Measurements from ENCODE around the gene BCL11A. TPM values are rescaled to one million over a fixed set of nuclear protein-coding genes. Genes with fewer than 3 reads are reported as not detected.

The BCL11A gene
- total RNA-seq, 5 donors from 2014 or later (not counting 1 experiment from before 2014, with no cell fraction given): 3.6 to 11.9 (median 5.6) TPM

DNA sequence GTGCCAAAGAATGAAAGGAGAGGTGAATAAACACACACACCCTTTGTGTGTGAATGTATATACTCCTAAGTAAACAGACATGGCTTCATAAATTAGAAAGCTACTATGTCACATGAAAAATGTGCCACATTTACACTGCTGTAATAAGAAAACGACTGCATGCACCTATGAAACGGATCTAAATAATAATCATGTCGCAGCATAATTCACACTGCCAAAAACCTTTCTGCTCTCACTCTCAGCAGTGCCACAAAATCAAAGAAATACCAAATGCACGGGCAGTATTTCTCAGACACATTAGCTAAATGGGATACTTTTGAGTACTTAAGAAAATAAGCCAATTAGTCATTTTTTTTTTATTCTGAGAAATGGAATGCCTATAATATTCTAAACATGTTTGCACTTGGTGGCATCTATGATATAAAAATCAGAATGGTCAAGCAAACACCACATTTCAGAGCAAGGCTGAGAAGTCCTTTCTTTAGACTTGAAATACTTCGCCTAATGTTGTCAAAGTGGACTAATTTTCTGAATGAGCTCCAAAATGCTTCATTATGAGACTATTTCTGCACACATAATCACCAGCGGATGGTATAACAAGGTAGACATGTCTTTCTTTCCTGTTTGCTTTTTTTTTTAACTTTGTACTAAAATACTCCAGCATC is 6.6 kb downstream of the BCL11A start:
- no peaks in the 10 kb centered on the region for H3K9me3 ChIP-seq

DNA sequence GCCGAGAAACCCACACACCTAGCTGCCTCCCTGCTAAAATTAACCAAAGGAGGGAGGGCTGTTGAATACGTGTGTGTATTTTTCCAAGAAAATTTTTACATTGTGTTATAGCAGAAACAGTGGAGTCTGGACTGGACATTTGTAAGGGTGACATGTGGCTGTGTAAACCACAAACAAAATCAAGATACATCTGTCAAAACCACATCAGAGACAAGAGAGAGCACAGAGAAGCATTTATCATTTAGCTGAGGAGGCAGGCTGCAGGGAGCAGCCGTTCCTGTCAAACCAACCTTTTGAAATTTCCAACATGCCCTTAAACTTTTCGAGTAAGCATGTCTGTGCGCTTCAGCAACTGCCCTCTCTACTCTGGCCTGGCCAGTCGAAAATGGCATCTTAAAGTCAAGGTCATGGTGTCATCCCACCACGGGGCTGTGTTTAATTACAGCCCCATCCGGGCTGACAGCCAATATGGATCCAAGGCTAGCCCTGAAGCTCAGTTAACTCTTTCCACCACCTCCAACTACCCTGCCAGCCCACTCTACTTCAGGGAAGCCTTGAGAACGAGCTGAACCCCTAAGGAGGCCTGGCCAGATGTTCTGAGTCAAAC is 8.4 kb downstream of the BCL11A start:
- Mint-ChIP-seq H3K4me1 (peaks cover 13 to 22% (median 14%) of the 10 kb centered on the region in 3 donors), H3K27ac (no peak overlapping the region), H3K36me3 (no peaks in the 10 kb centered on the region), H3K4me3 (no peak overlapping the region), H3K27me3 (peaks cover 45 to 64% of the 10 kb centered on the region in 2 donors), H3K9me3 (no peaks in the 10 kb centered on the region)
- Histone ChIP-seq H3K9me3 (no peaks in the 10 kb centered on the region), H3K27me3 (replicated peaks in 1 of 2; ENCODE audit: control insufficient read depth in 2 of 2, extremely low read depth in 1 of 2, insufficient read depth in 2 of 2, low read length in 1 of 2) (peaks cover 0 to 26% of the 10 kb centered on the region in 2 experiments), H3K27ac (ENCODE audit: low read length) (no peak overlapping the region), H3K4me1 (ENCODE audit: control insufficient read depth in 1 of 2, extremely low read depth in 1 of 2, insufficient read depth in 2 of 2, low read length in 2 of 2) (peaks cover 16 to 57% of the 10 kb centered on the region in 2 experiments), H3K36me3 (ENCODE audit: control insufficient read depth in 2 of 2, extremely low read depth in 1 of 2, insufficient read depth in 1 of 2, low read length in 1 of 2) (no peaks in the 10 kb centered on the region), H3K4me3 (ENCODE audit: control insufficient read depth in 1 of 2, extremely low read depth in 1 of 2, low read length in 1 of 2) (no peak overlapping the region)
- WGBS (ENCODE audit: insufficient coverage): 15% methylated on average over 7 of the region's 9 CpGs
- no peak for ATAC-seq (replicated peaks in 1 of 4)
- CTCF ChIA-PET: interaction anchor here in 1 of 2 donors (0.6 to 1.4 kb wide), 3 partner anchors 17 to 30 kb away, joined by 3 read pairs; no protein-coding TSS in a partner anchor
- no peak for DNase-seq
- POLR2A ChIA-PET: no interaction called here

More for the DNA sequence above, 6.6 kb downstream of the BCL11A start:
- Histone ChIP-seq H3K27me3 (replicated peaks in 1 of 2; ENCODE audit: control insufficient read depth in 2 of 2, extremely low read depth in 1 of 2, insufficient read depth in 2 of 2, low read length in 1 of 2) (peaks cover 0 to 41% of the 10 kb centered on the region in 2 experiments), H3K4me3 (ENCODE audit: control insufficient read depth in 1 of 2, extremely low read depth in 1 of 2, low read length in 1 of 2) (no peak overlapping the region), H3K36me3 (ENCODE audit: control insufficient read depth in 2 of 2, extremely low read depth in 1 of 2, insufficient read depth in 1 of 2, low read length in 1 of 2) (no peaks in the 10 kb centered on the region), H3K27ac (ENCODE audit: low read length) (no peak overlapping the region), H3K4me1 (ENCODE audit: control insufficient read depth in 1 of 2, extremely low read depth in 1 of 2, insufficient read depth in 2 of 2, low read length in 2 of 2) (peaks cover 33 to 52% of the 10 kb centered on the region in 2 experiments)
- Mint-ChIP-seq H3K36me3 (no peaks in the 10 kb centered on the region), H3K27me3 (peaks cover 50 to 73% of the 10 kb centered on the region in 2 donors), H3K4me3 (no peak overlapping the region), H3K9me3 (no peaks in the 10 kb centered on the region), H3K27ac (peak overlapping the region in 1 of 2 donors; percentile 4), H3K4me1 (peaks cover 23 to 27% (median 25%) of the 10 kb centered on the region in 3 donors)
- POLR2A ChIA-PET: interaction anchor here in 1 of 2 donors (0.7 kb wide), 1 partner anchor 167 kb away, joined by 4 read pairs; no protein-coding TSS in a partner anchor
- CTCF ChIA-PET: interaction anchor here (0.5 to 0.7 kb wide), 3 partner anchors 16 to 1523 kb away, joined by 3 to 4 read pairs (median 3); no protein-coding TSS in a partner anchor
- no peak for ATAC-seq (replicated peaks in 1 of 4)
- DNase-seq: no peak
- 61% methylated on average over 2 of the region's 6 CpGs for WGBS (ENCODE audit: insufficient coverage)

DNA sequence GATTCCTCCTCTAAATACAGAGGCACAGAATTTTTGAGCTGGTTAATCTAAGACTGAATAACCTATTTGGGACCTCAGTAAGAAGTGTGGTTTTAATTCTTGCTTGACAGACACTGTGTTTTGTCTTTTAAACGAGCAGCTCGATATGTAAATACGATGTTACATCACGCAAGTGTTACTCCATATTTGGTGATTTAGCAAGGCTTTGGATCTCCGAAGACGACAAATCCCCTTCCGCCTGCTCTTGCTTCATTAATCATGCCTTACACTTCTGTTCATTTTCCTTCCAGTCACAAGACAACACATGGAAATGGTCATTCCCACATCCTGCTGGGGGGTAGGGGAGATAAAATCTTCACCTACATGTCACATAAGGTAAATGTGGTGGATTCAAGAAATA is 9.4 kb downstream of the BCL11A start:
- Histone ChIP-seq H3K9me3 (no peaks in the 10 kb centered on the region), H3K4me1 (ENCODE audit: control insufficient read depth in 1 of 2, extremely low read depth in 1 of 2, insufficient read depth in 2 of 2, low read length in 2 of 2) (peaks cover 6 to 60% of the 10 kb centered on the region in 2 experiments), H3K27ac (ENCODE audit: low read length) (no peak overlapping the region), H3K4me3 (ENCODE audit: control insufficient read depth in 1 of 2, extremely low read depth in 1 of 2, low read length in 1 of 2) (no peak overlapping the region), H3K27me3 (replicated peaks in 1 of 2; ENCODE audit: control insufficient read depth in 2 of 2, extremely low read depth in 1 of 2, insufficient read depth in 2 of 2, low read length in 1 of 2) (peaks cover 0 to 17% of the 10 kb centered on the region in 2 experiments), H3K36me3 (ENCODE audit: control insufficient read depth in 2 of 2, extremely low read depth in 1 of 2, insufficient read depth in 1 of 2, low read length in 1 of 2) (no peaks in the 10 kb centered on the region)
- no CpG with 5 or more reads among the region's 7 CpGs for WGBS (ENCODE audit: insufficient coverage)
- Mint-ChIP-seq H3K4me3 (no peak overlapping the region), H3K9me3 (no peaks in the 10 kb centered on the region), H3K36me3 (no peaks in the 10 kb centered on the region), H3K27me3 (peaks cover 42 to 60% of the 10 kb centered on the region in 2 donors), H3K4me1 (peaks cover 5 to 13% (median 7%) of the 10 kb centered on the region in 3 donors), H3K27ac (no peak overlapping the region)
- ATAC-seq (replicated peaks in 1 of 4) (no peak), DNase-seq (no peak)
- CTCF ChIA-PET: no interaction called here
- POLR2A ChIA-PET: no interaction called here

DNA sequence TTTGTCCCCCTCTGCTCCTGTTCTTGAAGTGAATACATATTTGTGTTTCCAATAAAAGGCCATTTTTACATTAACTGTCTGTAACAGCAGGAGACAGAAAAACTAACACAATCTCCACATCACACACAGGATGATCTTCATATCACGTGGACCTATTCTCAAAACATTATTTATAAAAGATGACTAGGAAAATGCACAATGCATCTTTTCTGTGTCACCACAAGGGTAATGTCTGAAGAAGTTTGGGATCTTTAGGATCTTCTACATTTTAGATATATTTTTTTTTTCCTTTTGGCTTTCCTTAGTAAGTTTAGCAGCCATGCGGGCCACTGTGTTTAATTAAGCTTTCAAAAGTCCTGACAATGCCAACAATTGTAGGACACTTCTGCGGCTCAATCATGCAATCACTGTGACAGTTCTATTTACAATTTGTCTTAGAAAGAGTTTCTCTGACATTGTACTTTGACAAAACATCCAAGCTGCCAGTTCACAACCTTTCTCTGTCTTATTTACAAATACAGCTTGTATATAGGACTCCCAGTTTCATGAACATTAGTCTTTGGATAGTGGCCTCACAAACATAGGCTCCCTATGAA is 12.3 kb downstream of the BCL11A start:
- ChIA-PET CTCF (no interaction called here), POLR2A (no interaction called here)
- Mint-ChIP-seq H3K36me3 (no peaks in the 10 kb centered on the region), H3K9me3 (no peaks in the 10 kb centered on the region), H3K27me3 (peaks cover 25 to 43% of the 10 kb centered on the region in 2 donors), H3K4me1 (peaks cover 0 to 10% (median under 1%) of the 10 kb centered on the region in 3 donors), H3K27ac (no peak overlapping the region), H3K4me3 (no peak overlapping the region)
- Histone ChIP-seq H3K27ac (ENCODE audit: low read length) (no peak overlapping the region), H3K4me3 (ENCODE audit: control insufficient read depth in 1 of 2, extremely low read depth in 1 of 2, low read length in 1 of 2) (no peak overlapping the region), H3K36me3 (ENCODE audit: control insufficient read depth in 2 of 2, extremely low read depth in 1 of 2, insufficient read depth in 1 of 2, low read length in 1 of 2) (no peaks in the 10 kb centered on the region), H3K4me1 (ENCODE audit: control insufficient read depth in 1 of 2, extremely low read depth in 1 of 2, insufficient read depth in 2 of 2, low read length in 2 of 2) (peaks cover 7 to 60% of the 10 kb centered on the region in 2 experiments), H3K9me3 (no peaks in the 10 kb centered on the region), H3K27me3 (replicated peaks in 1 of 2; ENCODE audit: control insufficient read depth in 2 of 2, extremely low read depth in 1 of 2, insufficient read depth in 2 of 2, low read length in 1 of 2) (peaks cover 0 to 21% of the 10 kb centered on the region in 2 experiments)
- DNase-seq: no peak
- WGBS (ENCODE audit: insufficient coverage): no CpG with 5 or more reads among the region's 3 CpGs
- ATAC-seq (replicated peaks in 1 of 4): no peak

DNA sequence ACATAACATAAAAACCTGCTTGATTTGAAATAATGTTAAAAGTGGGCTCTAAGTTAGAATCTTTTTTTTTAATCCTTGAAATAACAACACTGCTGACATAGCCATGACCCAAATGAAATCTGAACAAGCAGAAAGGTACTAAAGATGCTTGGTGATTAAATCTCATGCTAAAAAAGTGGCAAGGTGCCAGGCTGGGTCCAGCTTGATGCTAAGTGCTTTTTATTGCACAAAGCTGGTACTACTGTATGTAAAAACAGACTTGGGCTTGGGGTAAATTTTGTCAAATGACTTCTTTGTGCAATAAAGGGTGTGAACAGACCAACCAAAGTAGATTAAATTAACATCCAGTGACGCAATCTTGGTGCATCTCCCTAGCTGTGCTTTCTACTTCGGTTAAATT is 13.4 kb downstream of the BCL11A start:
- ATAC-seq (replicated peaks in 1 of 4): no peak
- no peak for DNase-seq
- POLR2A ChIA-PET: no interaction called here
- no peaks in the 10 kb centered on the region for H3K36me3 Mint-ChIP-seq
- no peak overlapping the region for H3K27ac ChIP-seq (ENCODE audit: low read length)
- peaks cover 0 to 13% of the 10 kb centered on the region in 2 experiments for H3K27me3 ChIP-seq (replicated peaks in 1 of 2; ENCODE audit: control insufficient read depth in 2 of 2, extremely low read depth in 1 of 2, insufficient read depth in 2 of 2, low read length in 1 of 2)
- no peaks in the 10 kb centered on the region for H3K9me3 ChIP-seq
- H3K4me1 ChIP-seq (ENCODE audit: control insufficient read depth in 1 of 2, extremely low read depth in 1 of 2, insufficient read depth in 2 of 2, low read length in 2 of 2): peaks cover 4 to 50% of the 10 kb centered on the region in 2 experiments
- no peaks in the 10 kb centered on the region for H3K9me3 Mint-ChIP-seq
- 100% methylated on average over 1 of the region's 2 CpGs for WGBS (ENCODE audit: insufficient coverage)
- peaks cover 0 to 13% (median 0%) of the 10 kb centered on the region in 3 donors for H3K4me1 Mint-ChIP-seq
- H3K27me3 Mint-ChIP-seq: peaks cover 26 to 40% of the 10 kb centered on the region in 2 donors
- CTCF ChIA-PET: interaction anchor here in 1 of 2 donors (0.6 kb wide), 1 partner anchor 10 kb away, joined by 4 read pairs; no protein-coding TSS in a partner anchor
- no peaks in the 10 kb centered on the region for H3K36me3 ChIP-seq (ENCODE audit: control insufficient read depth in 2 of 2, extremely low read depth in 1 of 2, insufficient read depth in 1 of 2, low read length in 1 of 2)
- no peak overlapping the region for H3K4me3 Mint-ChIP-seq
- H3K27ac Mint-ChIP-seq: no peak overlapping the region
- H3K4me3 ChIP-seq (ENCODE audit: control insufficient read depth in 1 of 2, extremely low read depth in 1 of 2, low read length in 1 of 2): no peak overlapping the region

DNA sequence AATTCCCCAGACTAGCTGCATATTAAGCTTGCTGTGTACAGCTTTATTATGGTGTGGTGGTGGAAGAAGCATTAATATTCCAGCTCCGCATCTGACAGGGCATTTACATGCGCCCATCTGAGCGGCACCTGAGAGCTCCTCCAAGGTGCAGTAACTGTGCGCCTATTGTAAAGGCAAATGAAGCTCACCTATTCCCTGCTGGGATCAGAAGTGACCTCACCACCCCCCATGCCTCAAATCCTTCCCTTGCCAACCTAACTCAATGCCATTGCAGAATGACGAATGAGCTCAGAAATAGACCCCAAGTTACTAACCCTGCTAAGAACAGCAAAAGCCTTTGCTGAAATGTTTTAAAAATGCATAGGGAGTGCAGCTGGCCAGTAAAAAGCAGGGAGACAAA is 14.3 kb downstream of the BCL11A start:
- H3K9me3 Mint-ChIP-seq: no peaks in the 10 kb centered on the region
- H3K4me1 Mint-ChIP-seq: peaks cover 0 to 8% (median 0%) of the 10 kb centered on the region in 3 donors
- H3K27me3 Mint-ChIP-seq: peaks cover 18 to 35% of the 10 kb centered on the region in 2 donors
- H3K27ac Mint-ChIP-seq: no peak overlapping the region
- no peaks in the 10 kb centered on the region for H3K36me3 Mint-ChIP-seq
- ATAC-seq (replicated peaks in 1 of 4) (no peak), DNase-seq (no peak)
- Histone ChIP-seq H3K9me3 (no peaks in the 10 kb centered on the region), H3K27ac (ENCODE audit: low read length) (no peak overlapping the region), H3K4me1 (ENCODE audit: control insufficient read depth in 1 of 2, extremely low read depth in 1 of 2, insufficient read depth in 2 of 2, low read length in 2 of 2) (peaks cover 4 to 45% of the 10 kb centered on the region in 2 experiments), H3K4me3 (ENCODE audit: control insufficient read depth in 1 of 2, extremely low read depth in 1 of 2, low read length in 1 of 2) (no peak overlapping the region), H3K36me3 (ENCODE audit: control insufficient read depth in 2 of 2, extremely low read depth in 1 of 2, insufficient read depth in 1 of 2, low read length in 1 of 2) (no peaks in the 10 kb centered on the region), H3K27me3 (replicated peaks in 1 of 2; ENCODE audit: control insufficient read depth in 2 of 2, extremely low read depth in 1 of 2, insufficient read depth in 2 of 2, low read length in 1 of 2) (peaks cover 0 to 11% of the 10 kb centered on the region in 2 experiments)
- CTCF ChIA-PET: no interaction called here
- H3K4me3 Mint-ChIP-seq: no peak overlapping the region
- POLR2A ChIA-PET: interaction anchor here in 1 of 2 donors (0.6 kb wide), 1 partner anchor 9 kb away, joined by 7 read pairs; no protein-coding TSS in a partner anchor
- 100% methylated on average over 1 of the region's 5 CpGs for whole genome bisulfite sequencing (ENCODE audit: insufficient coverage)

All from T-cell (primary cell).